Measurements from ENCODE around the gene SRI. TPM values are rescaled to one million over a fixed set of nuclear protein-coding genes. Genes with fewer than 3 reads are reported as not detected.

The SRI gene
- polyA plus RNA-seq, 1 of the 3 experiments (the other 2 are of a cell fraction) = 197 TPM

GRCh38 chr7:88212918-88213317 lies 6.9 kb downstream of the SRI start (continued):
- TF ChIP-seq USF2 (IDR thresholded peaks at IDR 0.05; ENCODE audit: borderline replicate concordance, low read depth, low read length) (no peak), FOSL2 (IDR thresholded peaks at IDR 0.05; ENCODE audit: borderline replicate concordance, low read depth) (no peak), RCOR1 (IDR thresholded peaks at IDR 0.05; ENCODE audit: low read length) (no peak)

DNA sequence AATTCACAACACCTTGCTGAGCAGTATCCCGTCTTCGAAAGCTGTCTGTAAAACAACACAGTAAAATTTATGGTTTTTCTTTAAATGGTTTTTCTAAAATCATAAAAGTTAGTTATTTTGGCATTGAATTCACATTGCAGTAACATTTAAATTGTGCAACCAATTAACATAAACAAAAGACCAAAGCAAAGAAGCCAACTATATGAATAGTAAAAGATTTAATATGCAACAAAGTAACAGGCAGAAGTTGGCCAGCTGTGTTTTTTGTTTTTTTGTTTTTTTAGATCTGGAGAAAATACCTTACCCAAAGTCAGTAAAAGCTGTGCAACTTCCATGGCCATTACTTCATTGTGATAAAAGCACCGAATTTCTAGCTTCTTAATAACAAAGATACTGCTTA lies 11.3 kb downstream of the SRI start:
- no peak overlapping the region for H3K9ac ChIP-seq
- no peak for DNase-seq
- TF ChIP-seq USF2 (IDR thresholded peaks at IDR 0.05; ENCODE audit: borderline replicate concordance, low read depth, low read length) (no peak), MEF2A (IDR thresholded peaks at IDR 0.05; ENCODE audit: borderline replicate concordance, low read depth) (no peak), RFX5 (IDR thresholded peaks at IDR 0.05; ENCODE audit: low read length) (no peak), GATA2 (CRISPR knock-in tag; IDR thresholded peaks at IDR 0.05) (no peak), ELF1 (IDR thresholded peaks at IDR 0.05) (no peak), POLR2AphosphoS5 (IDR thresholded peaks at IDR 0.05; ENCODE audit: low read depth, low read length) (no peak)
- TF ChIP-seq, protein P1, sequence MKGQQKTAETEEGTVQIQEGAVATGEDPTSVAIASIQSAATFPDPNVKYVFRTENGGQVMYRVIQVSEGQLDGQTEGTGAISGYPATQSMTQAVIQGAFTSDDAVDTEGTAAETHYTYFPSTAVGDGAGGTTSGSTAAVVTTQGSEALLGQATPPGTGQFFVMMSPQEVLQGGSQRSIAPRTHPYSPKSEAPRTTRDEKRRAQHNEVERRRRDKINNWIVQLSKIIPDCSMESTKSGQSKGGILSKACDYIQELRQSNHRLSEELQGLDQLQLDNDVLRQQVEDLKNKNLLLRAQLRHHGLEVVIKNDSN (IDR thresholded peaks at IDR 0.05; ENCODE audit: borderline replicate concordance, low read depth) = no peak
- peaks cover 7% of the 10 kb centered on the region; the same call in 1 of the 2 replicates for H3K79me2 ChIP-seq (ENCODE audit: insufficient read depth)
- no peak overlapping the region for H2AFZ ChIP-seq (ENCODE audit: low read depth)
- ChIA-PET POLR2A (no interaction called here), CTCF (interaction anchor here (0.7 to 1.2 kb wide), 3 partner anchors 10 to 424 kb away, joined by 3 to 4 read pairs (median 3); no protein-coding TSS in a partner anchor)
- no peaks in the 10 kb centered on the region for H3K4me1 ChIP-seq (ENCODE audit: control insufficient read depth in 1 of 2, insufficient read depth in 2 of 2, low read depth in 1 of 2, low read length in 1 of 2)
- H3K27me3 ChIP-seq (ENCODE audit: insufficient read depth) = no peaks in the 10 kb centered on the region
- WGBS (ENCODE audit: low lambda C conversion rate) = 81% methylated on average over 3 of the region's 3 CpGs
- no peak overlapping the region for H3K4me2 ChIP-seq
- no peaks in the 10 kb centered on the region for H3F3A ChIP-seq (replicated peaks; ENCODE audit: insufficient read depth)
- H3K27ac ChIP-seq (ENCODE audit: low read depth in 2 of 2, low read length in 1 of 2) = no peak overlapping the region
- H3K36me3 ChIP-seq (replicated peaks in 1 of 2; ENCODE audit: control insufficient read depth in 1 of 2, insufficient read depth in 2 of 2, low read length in 1 of 2) = peaks cover 92 to 95% of the 10 kb centered on the region in 2 experiments
- no peaks in the 10 kb centered on the region; the same call in 1 of the 2 replicates for H4K20me1 ChIP-seq (ENCODE audit: insufficient read depth)
- no peaks in the 10 kb centered on the region for H3K9me3 ChIP-seq
- no peaks in the 10 kb centered on the region for H3K9me2 ChIP-seq
- no peak overlapping the region for H3K4me3 ChIP-seq (ENCODE audit: low read depth in 2 of 2, low read length in 1 of 2)

- no peak overlapping the region for H3K9ac ChIP-seq
- H3K79me2 ChIP-seq (ENCODE audit: insufficient read depth) = no peaks in the 10 kb centered on the region
- H3K9me2 ChIP-seq = no peaks in the 10 kb centered on the region
- H3K4me3 ChIP-seq (ENCODE audit: low read depth in 2 of 2, low read length in 1 of 2) = no peak overlapping the region
- H3K36me3 ChIP-seq (replicated peaks in 1 of 2; ENCODE audit: control insufficient read depth in 1 of 2, insufficient read depth in 2 of 2, low read length in 1 of 2) = peaks cover 94 to 95% of the 10 kb centered on the region in 2 experiments
- no peak for DNase-seq
- H2AFZ ChIP-seq (ENCODE audit: low read depth) = no peak overlapping the region
- H3K4me2 ChIP-seq = no peak overlapping the region
- peaks cover 6% of the 10 kb centered on the region for H3F3A ChIP-seq (replicated peaks; ENCODE audit: insufficient read depth)
- H4K20me1 ChIP-seq (ENCODE audit: insufficient read depth) = no peaks in the 10 kb centered on the region
- POLR2A ChIA-PET = no interaction called here
- H3K9me3 ChIP-seq = no peaks in the 10 kb centered on the region
- no peak overlapping the region for H3K27ac ChIP-seq (ENCODE audit: low read depth in 2 of 2, low read length in 1 of 2)
- 87% methylated on average over 4 of the region's 4 CpGs for WGBS (ENCODE audit: low lambda C conversion rate)
- H3K27me3 ChIP-seq (ENCODE audit: insufficient read depth) = no peaks in the 10 kb centered on the region
- CTCF ChIA-PET = interaction anchor here (0.8 to 1.5 kb wide), 5 partner anchors 11 to 203 kb away, joined by 3 to 5 read pairs (median 3); no protein-coding TSS in a partner anchor
- H3K4me1 ChIP-seq (ENCODE audit: control insufficient read depth in 1 of 2, insufficient read depth in 2 of 2, low read depth in 1 of 2, low read length in 1 of 2) = peaks cover 0 to 2% of the 10 kb centered on the region in 2 experiments; a peak in 2 of 4 replicates
- TF ChIP-seq, protein P1 (IDR thresholded peaks at IDR 0.05; ENCODE audit: borderline replicate concordance, low read depth) = no peak
- TF ChIP-seq MEF2A (IDR thresholded peaks at IDR 0.05; ENCODE audit: borderline replicate concordance, low read depth) (no peak), NFIC (IDR thresholded peaks at IDR 0.05; ENCODE audit: borderline replicate concordance) (no peak), SIN3A (IDR thresholded peaks at IDR 0.05; ENCODE audit: borderline replicate concordance, low read depth, low read length) (no peak)
These were observed 13.6 kb downstream of the SRI start for GRCh38 chr7:88206254-88206653.

Data from SK-N-SH (cell line).